ENCODE results near the gene SLC23A2.

SLC23A2 gene

DNA sequence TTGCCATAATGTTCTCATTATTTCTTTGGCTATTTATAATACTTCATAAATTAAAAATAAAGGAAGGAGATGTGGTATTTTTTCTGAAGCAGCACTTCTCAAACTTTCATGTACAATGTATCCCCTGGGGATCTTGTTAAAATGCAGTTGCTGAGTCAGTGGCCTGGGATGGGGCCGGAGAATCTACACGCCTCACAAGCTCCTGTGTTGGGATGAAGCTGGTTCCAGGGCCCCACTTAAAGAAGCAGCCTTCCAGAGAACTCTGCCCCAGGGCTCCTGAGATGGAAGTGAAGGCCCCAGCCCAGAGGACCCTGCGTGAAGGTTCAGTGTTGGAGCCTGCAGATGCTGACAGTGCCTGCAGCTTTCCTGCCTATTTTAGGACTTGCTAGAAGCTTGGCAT is 40.1 kb upstream of the SLC23A2 start:
- Histone ChIP-seq H3K4me1 (ENCODE audit: control insufficient read depth in 2 of 2, insufficient read depth in 1 of 2, low read depth in 1 of 2, low read length in 2 of 2) (peaks cover 0 to 2% of the 10 kb centered on the region in 2 donors), H3K14ac (ENCODE audit: low read length) (no peak overlapping the region), H3K4me2 (ENCODE audit: insufficient read depth, low read length, poor library complexity, severe bottlenecking) (no peak overlapping the region), H3K79me1 (ENCODE audit: low read depth, low read length) (no peaks in the 10 kb centered on the region), H3K9ac (ENCODE audit: low read depth, low read length, poor library complexity) (no peak overlapping the region), H3K23ac (ENCODE audit: low read depth, low read length, poor library complexity) (no peak overlapping the region), H2BK15ac (ENCODE audit: low read length) (no peak overlapping the region), H3K4me3 (ENCODE audit: low read length in 2 of 2) (no peak overlapping the region), H3K27ac (replicated peaks; ENCODE audit: low read length) (no peak overlapping the region), H2BK120ac (ENCODE audit: low read depth, low read length) (no peak overlapping the region), H2BK5ac (ENCODE audit: low read length) (no peak overlapping the region), H3K9me3 (replicated peaks in 1 of 2; ENCODE audit: control insufficient read depth in 2 of 2, insufficient read depth in 1 of 2, low read depth in 1 of 2, low read length in 2 of 2) (no peaks in the 10 kb centered on the region), H3K27me3 (ENCODE audit: control insufficient read depth in 3 of 3, insufficient read depth in 3 of 3, low read depth in 1 of 3, low read length in 3 of 3) (no peaks in the 10 kb centered on the region), H3K36me3 (replicated peaks in 1 of 2; ENCODE audit: control insufficient read depth in 2 of 2, insufficient read depth in 2 of 2, low read length in 2 of 2) (no peaks in the 10 kb centered on the region), H4K91ac (ENCODE audit: low read depth, low read length, poor library complexity) (no peak overlapping the region), H3K4ac (ENCODE audit: low read length) (no peak overlapping the region), H4K8ac (ENCODE audit: low read depth, low read length) (no peak overlapping the region), H2AK5ac (ENCODE audit: low read depth, low read length) (no peak overlapping the region), H2BK12ac (ENCODE audit: low read length) (no peak overlapping the region), H3K18ac (ENCODE audit: low read length) (no peak overlapping the region), H2AFZ (ENCODE audit: low read length) (peak overlapping the region; percentile 61)
- WGBS, 2 donors (ENCODE audit: extremely low coverage in 2 of 2, insufficient read length in 2 of 2, insufficient replicate concordance in 1 of 2): no CpG with 5 or more reads among the region's 3 CpGs
- no peak for DNase-seq (ENCODE audit: low spot score)

DNA sequence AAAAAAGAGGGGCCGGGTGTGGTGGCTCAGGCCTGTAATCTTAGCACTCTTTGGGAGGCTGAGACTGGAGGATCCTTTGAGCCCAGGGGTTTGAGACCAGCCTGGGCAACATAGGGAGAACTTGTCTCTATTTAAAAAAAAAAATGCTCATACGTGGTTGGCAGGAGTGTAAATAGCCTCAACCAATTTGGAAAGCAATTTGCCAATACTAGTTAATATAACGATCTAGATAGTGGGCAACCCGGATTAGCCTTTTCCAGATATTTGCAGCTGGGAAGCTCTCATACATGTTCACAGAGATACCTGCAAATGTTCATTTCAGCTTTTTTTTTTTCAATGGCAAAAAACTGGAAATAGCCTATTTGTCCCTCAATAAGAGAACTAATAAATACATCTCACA is 39.0 kb upstream of the SLC23A2 start:
- no peak overlapping the region for H2AK5ac ChIP-seq (ENCODE audit: low read depth, low read length)
- peaks cover 0 to 2% of the 10 kb centered on the region in 2 donors for H3K4me1 ChIP-seq (ENCODE audit: control insufficient read depth in 2 of 2, insufficient read depth in 1 of 2, low read depth in 1 of 2, low read length in 2 of 2)
- H4K8ac ChIP-seq (ENCODE audit: low read depth, low read length): no peak overlapping the region
- H3K4ac ChIP-seq (ENCODE audit: low read length): no peak overlapping the region
- H3K23ac ChIP-seq (ENCODE audit: low read depth, low read length, poor library complexity): no peak overlapping the region
- no peak overlapping the region for H2BK120ac ChIP-seq (ENCODE audit: low read depth, low read length)
- no peak overlapping the region for H3K14ac ChIP-seq (ENCODE audit: low read length)
- no peak overlapping the region for H3K27ac ChIP-seq (replicated peaks; ENCODE audit: low read length)
- H2BK5ac ChIP-seq (ENCODE audit: low read length): no peak overlapping the region
- no peak overlapping the region for H3K4me3 ChIP-seq (ENCODE audit: low read length in 2 of 2)
- H2AFZ ChIP-seq (ENCODE audit: low read length): no peak overlapping the region
- no CpG with 5 or more reads among the region's 4 CpGs for WGBS, 2 donors (ENCODE audit: extremely low coverage in 2 of 2, insufficient read length in 2 of 2, insufficient replicate concordance in 1 of 2)
- no peak overlapping the region for H3K4me2 ChIP-seq (ENCODE audit: insufficient read depth, low read length, poor library complexity, severe bottlenecking)
- H3K27me3 ChIP-seq (ENCODE audit: control insufficient read depth in 3 of 3, insufficient read depth in 3 of 3, low read depth in 1 of 3, low read length in 3 of 3): no peaks in the 10 kb centered on the region
- H3K9me3 ChIP-seq (replicated peaks in 1 of 2; ENCODE audit: control insufficient read depth in 2 of 2, insufficient read depth in 1 of 2, low read depth in 1 of 2, low read length in 2 of 2): no peaks in the 10 kb centered on the region
- no peak for DNase-seq (ENCODE audit: low spot score)
- no peaks in the 10 kb centered on the region for H3K36me3 ChIP-seq (replicated peaks in 1 of 2; ENCODE audit: control insufficient read depth in 2 of 2, insufficient read depth in 2 of 2, low read length in 2 of 2)
- H3K9ac ChIP-seq (ENCODE audit: low read depth, low read length, poor library complexity): no peak overlapping the region
- H3K18ac ChIP-seq (ENCODE audit: low read length): no peak overlapping the region
- no peak overlapping the region for H2BK12ac ChIP-seq (ENCODE audit: low read length)
- no peak overlapping the region for H4K91ac ChIP-seq (ENCODE audit: low read depth, low read length, poor library complexity)
- H2BK15ac ChIP-seq (ENCODE audit: low read length): no peak overlapping the region
- H3K79me1 ChIP-seq (ENCODE audit: low read depth, low read length): no peaks in the 10 kb centered on the region

DNA sequence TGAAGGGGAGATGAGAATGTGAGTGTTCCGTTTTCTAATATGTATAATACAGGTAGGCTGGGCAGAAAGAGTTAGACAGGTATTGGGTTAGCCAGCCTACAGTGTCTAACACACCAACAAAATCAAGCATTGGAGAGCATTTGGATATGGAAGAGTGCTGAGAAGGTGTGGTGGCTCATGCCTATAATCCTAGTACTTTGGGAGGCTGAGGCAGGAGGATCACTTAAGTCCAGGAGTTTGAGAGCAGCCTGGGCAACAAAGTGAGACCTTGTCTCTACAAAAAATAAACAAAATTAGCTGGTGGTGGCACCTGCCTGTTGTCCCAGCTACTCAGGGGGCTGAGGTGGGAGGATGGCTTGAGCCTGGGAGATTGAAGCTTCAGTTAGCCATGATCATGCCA is 38.6 kb upstream of the SLC23A2 start:
- H3K27me3 ChIP-seq (ENCODE audit: control insufficient read depth in 3 of 3, insufficient read depth in 3 of 3, low read depth in 1 of 3, low read length in 3 of 3): no peaks in the 10 kb centered on the region
- H3K36me3 ChIP-seq (replicated peaks in 1 of 2; ENCODE audit: control insufficient read depth in 2 of 2, insufficient read depth in 2 of 2, low read length in 2 of 2): no peaks in the 10 kb centered on the region
- no peak overlapping the region for H3K4me3 ChIP-seq (ENCODE audit: low read length in 2 of 2)
- no peak overlapping the region for H2BK5ac ChIP-seq (ENCODE audit: low read length)
- H3K79me1 ChIP-seq (ENCODE audit: low read depth, low read length): no peaks in the 10 kb centered on the region
- no peak overlapping the region for H3K14ac ChIP-seq (ENCODE audit: low read length)
- WGBS, 2 donors (ENCODE audit: extremely low coverage in 2 of 2, insufficient read length in 2 of 2, insufficient replicate concordance in 1 of 2): no CpG with 5 or more reads among the region's 1 CpG
- no peak overlapping the region for H2BK120ac ChIP-seq (ENCODE audit: low read depth, low read length)
- no peak overlapping the region for H2AK5ac ChIP-seq (ENCODE audit: low read depth, low read length)
- no peak overlapping the region for H2BK12ac ChIP-seq (ENCODE audit: low read length)
- no peak overlapping the region for H3K4me2 ChIP-seq (ENCODE audit: insufficient read depth, low read length, poor library complexity, severe bottlenecking)
- H3K27ac ChIP-seq (replicated peaks; ENCODE audit: low read length): no peak overlapping the region
- H2BK15ac ChIP-seq (ENCODE audit: low read length): no peak overlapping the region
- no peak for DNase-seq (ENCODE audit: low spot score)
- no peak overlapping the region for H2AFZ ChIP-seq (ENCODE audit: low read length)
- H3K9me3 ChIP-seq (replicated peaks in 1 of 2; ENCODE audit: control insufficient read depth in 2 of 2, insufficient read depth in 1 of 2, low read depth in 1 of 2, low read length in 2 of 2): no peaks in the 10 kb centered on the region
- H3K23ac ChIP-seq (ENCODE audit: low read depth, low read length, poor library complexity): no peak overlapping the region
- H3K4me1 ChIP-seq (ENCODE audit: control insufficient read depth in 2 of 2, insufficient read depth in 1 of 2, low read depth in 1 of 2, low read length in 2 of 2): peaks cover 0 to 2% of the 10 kb centered on the region in 2 donors
- no peak overlapping the region for H3K9ac ChIP-seq (ENCODE audit: low read depth, low read length, poor library complexity)
- H4K8ac ChIP-seq (ENCODE audit: low read depth, low read length): no peak overlapping the region
- H4K91ac ChIP-seq (ENCODE audit: low read depth, low read length, poor library complexity): no peak overlapping the region
- H3K4ac ChIP-seq (ENCODE audit: low read length): no peak overlapping the region
- H3K18ac ChIP-seq (ENCODE audit: low read length): no peak overlapping the region

DNA sequence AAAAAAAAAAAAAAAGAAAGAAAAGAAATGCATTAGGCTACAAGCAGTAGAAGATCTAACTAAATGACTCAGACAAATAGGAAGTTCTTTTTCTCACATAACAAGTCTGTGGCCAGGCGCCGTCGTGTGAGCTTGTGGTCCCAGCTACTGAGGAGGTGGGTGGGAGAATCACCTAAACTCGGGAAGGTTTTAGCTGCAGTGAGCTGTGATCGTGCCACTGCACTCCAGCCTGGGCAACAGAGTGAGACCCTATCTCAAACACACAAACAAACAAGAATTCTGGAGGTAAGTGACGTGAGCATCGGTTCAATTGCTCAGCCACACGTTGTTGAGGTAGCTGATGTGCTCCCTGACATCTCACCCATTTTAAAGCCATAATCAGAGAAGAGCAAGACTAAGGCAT is 37.9 kb upstream of the SLC23A2 start:
- no peak overlapping the region for H4K8ac ChIP-seq (ENCODE audit: low read depth, low read length)
- no peak overlapping the region for H4K91ac ChIP-seq (ENCODE audit: low read depth, low read length, poor library complexity)
- no peak overlapping the region for H2BK5ac ChIP-seq (ENCODE audit: low read length)
- H3K14ac ChIP-seq (ENCODE audit: low read length): no peak overlapping the region
- no peak overlapping the region for H3K9ac ChIP-seq (ENCODE audit: low read depth, low read length, poor library complexity)
- no peaks in the 10 kb centered on the region for H3K27me3 ChIP-seq (ENCODE audit: control insufficient read depth in 3 of 3, insufficient read depth in 3 of 3, low read depth in 1 of 3, low read length in 3 of 3)
- H3K4ac ChIP-seq (ENCODE audit: low read length): no peak overlapping the region
- no peak overlapping the region for H2BK120ac ChIP-seq (ENCODE audit: low read depth, low read length)
- DNase-seq (ENCODE audit: low spot score): no peak
- no peak overlapping the region for H3K27ac ChIP-seq (replicated peaks; ENCODE audit: low read length)
- no peak overlapping the region for H2BK15ac ChIP-seq (ENCODE audit: low read length)
- H2BK12ac ChIP-seq (ENCODE audit: low read length): no peak overlapping the region
- H2AFZ ChIP-seq (ENCODE audit: low read length): no peak overlapping the region
- H3K9me3 ChIP-seq (replicated peaks in 1 of 2; ENCODE audit: control insufficient read depth in 2 of 2, insufficient read depth in 1 of 2, low read depth in 1 of 2, low read length in 2 of 2): no peaks in the 10 kb centered on the region
- H3K4me1 ChIP-seq (ENCODE audit: control insufficient read depth in 2 of 2, insufficient read depth in 1 of 2, low read depth in 1 of 2, low read length in 2 of 2): peaks cover 0 to 2% of the 10 kb centered on the region in 2 donors
- no CpG with 5 or more reads among the region's 8 CpGs for WGBS, 2 donors (ENCODE audit: extremely low coverage in 2 of 2, insufficient read length in 2 of 2, insufficient replicate concordance in 1 of 2)
- H3K4me2 ChIP-seq (ENCODE audit: insufficient read depth, low read length, poor library complexity, severe bottlenecking): no peak overlapping the region
- no peaks in the 10 kb centered on the region for H3K36me3 ChIP-seq (replicated peaks in 1 of 2; ENCODE audit: control insufficient read depth in 2 of 2, insufficient read depth in 2 of 2, low read length in 2 of 2)
- no peak overlapping the region for H3K23ac ChIP-seq (ENCODE audit: low read depth, low read length, poor library complexity)
- H3K18ac ChIP-seq (ENCODE audit: low read length): no peak overlapping the region
- no peaks in the 10 kb centered on the region for H3K79me1 ChIP-seq (ENCODE audit: low read depth, low read length)
- no peak overlapping the region for H2AK5ac ChIP-seq (ENCODE audit: low read depth, low read length)
- no peak overlapping the region for H3K4me3 ChIP-seq (ENCODE audit: low read length in 2 of 2)

All from neuronal stem cell (in vitro differentiated cells).